GM12878 (cell line): ENCODE data around the gene UNC13D. TPM values are rescaled to one million over a fixed set of nuclear protein-coding genes. Genes with fewer than 3 reads are reported as not detected.

Source experiments
- ATAC-seq: fragments of 200-7000 bp; cut with Tn5 transposase; 3 replicates; pipeline ENCODE4 v1.9.1; 2020; ENCODE audit warnings: mild to moderate bottlenecking, moderate library complexity
- BruUV-seq: library from RNA; stranded (reverse); fragments of 400-500 nt; replicated peaks from 2 replicates; lab custom pipeline; 2021; lab: Mats Ljungman, UMichigan
- CTCF ChIA-PET: fragments of 300-600 bp; sonication (Branson Sonifier 250); formaldehyde crosslinking; extraction: SDS; loops from one replicate; lab custom pipeline; 2021; ENCODE audit warnings: inconsistent platforms; lab: Yijun Ruan, JAX
- POLR2A ChIA-PET: fragments of 350-600 bp; formaldehyde crosslinking; extraction: SDS; loops from one replicate; lab custom pipeline; 2021; ENCODE audit warnings: inconsistent platforms; lab: Charles Lee
- RAD21 ChIA-PET: fragments of 300-600 bp; sonication (Branson Sonifier 250); formaldehyde crosslinking; loops from one replicate; lab custom pipeline; 2023; ENCODE audit warnings: antibody characterized with exemption; ENCODE audit not compliant: unreplicated experiment; lab: Charles Lee
- SMC1A ChIA-PET: fragments of 300-600 bp; sonication (Branson Sonifier 250); formaldehyde crosslinking; loops from one replicate; lab custom pipeline; 2023; ENCODE audit not compliant: unreplicated experiment, uncharacterized antibody; lab: Charles Lee
- DNase-seq: peaks from one replicate; pipeline ENCODE4 v3.0.0-alpha.2; 2011; ENCODE audit warnings: low read depth, low spot score
- FAIRE-seq: peaks from 3 replicates; lab custom pipeline; 2011; peaks lifted over from hg19 to GRCh38; lab: Jason Lieb, UNC
- H2AFZ ChIP-seq: 2 replicates; pipeline ENCODE4 v1.6.0; 2011; ENCODE audit warnings: low read depth, low read length, control low read depth; ENCODE audit not compliant: control insufficient read depth
- H3K27ac ChIP-seq: 2 replicates; pipeline ENCODE4 v1.5.1; 2011; ENCODE audit warnings: control low read depth; ENCODE audit not compliant: control insufficient read depth, insufficient read depth
- H3K27me3 ChIP-seq, 2 experiments: replicated peaks in 1 of 2; 2 replicates each; pipeline versions ENCODE4 v1.6.0 to v1.6.1; 2011; ENCODE audit warnings: low read length in 1 of 2; ENCODE audit not compliant: control insufficient read depth in 2 of 2, insufficient read depth in 2 of 2
- H3K36me3 ChIP-seq, 2 experiments: 2 replicates each; pipeline ENCODE4 v1.5.1; 2011; ENCODE audit warnings: low read length in 1 of 2; ENCODE audit not compliant: control insufficient read depth in 2 of 2, insufficient read depth in 2 of 2
- H3K4me1 ChIP-seq: 2 replicates; pipeline ENCODE4 v1.6.1; 2011; ENCODE audit warnings: mild to moderate bottlenecking, low read length, moderate library complexity, mixed read lengths; ENCODE audit not compliant: control insufficient read depth, insufficient read depth
- H3K4me2 ChIP-seq: 2 replicates; pipeline ENCODE4 v1.6.0; 2011; ENCODE audit warnings: control low read depth; ENCODE audit not compliant: control insufficient read depth, insufficient read depth
- H3K4me3 ChIP-seq: fragments of 200-600 bp; sonication (generic); 2 replicates; pipeline ENCODE4 v1.5.1; 2016
- H3K79me2 ChIP-seq: 2 replicates; pipeline ENCODE4 v1.6.0; 2011; ENCODE audit warnings: low read length; ENCODE audit not compliant: control insufficient read depth, insufficient read depth
- H3K9ac ChIP-seq: 2 replicates; pipeline ENCODE4 v1.8.0; 2011; ENCODE audit warnings: low read length, control low read depth, mixed read lengths; ENCODE audit not compliant: control insufficient read depth, insufficient read depth
- H3K9me3 ChIP-seq: replicated peaks from 3 replicates; pipeline ENCODE4 v1.5.1; 2011; ENCODE audit warnings: mild to moderate bottlenecking, low read length; ENCODE audit not compliant: control insufficient read depth, insufficient read depth
- H4K20me1 ChIP-seq: 2 replicates; pipeline ENCODE4 v1.6.0; 2011; ENCODE audit not compliant: control insufficient read depth, insufficient read depth
- CREM ChIP-seq: IDR thresholded peaks from 2 replicates; pipeline ENCODE4 v1.6.1; 2014; ENCODE audit warnings: antibody characterized with exemption, low read depth
- E4F1 ChIP-seq: fragments of 450-650 bp; IDR thresholded peaks from 2 replicates; pipeline ENCODE4 v1.6.1; 2018; ENCODE audit warnings: borderline replicate concordance, mild to moderate bottlenecking; ENCODE audit not compliant: partially characterized antibody
- POLR2A ChIP-seq: IDR thresholded peaks from 2 replicates; pipeline ENCODE4 v1.6.1; 2011; ENCODE audit warnings: low read depth, mild to moderate bottlenecking, low read length
- RAD21 ChIP-seq: IDR thresholded peaks from 2 replicates; pipeline ENCODE4 v1.6.1; 2011; ENCODE audit warnings: mild to moderate bottlenecking, low read depth, low read length, moderate library complexity; ENCODE audit not compliant: insufficient read depth
- ZNF687 ChIP-seq: fragments of 450-650 bp; IDR thresholded peaks from 2 replicates; pipeline ENCODE4 v1.6.1; 2017; ENCODE audit warnings: mild to moderate bottlenecking, moderate library complexity
- WGBS: methylation state at CpG from one replicate; pipeline ENCODE4 v1.1.6; 2016; ENCODE audit warnings: low lambda C conversion rate; ENCODE audit not compliant: insufficient replicate concordance, insufficient coverage; ENCODE audit errors: missing lambda C conversion rate; 5-methylcytosine and 5-hydroxymethylcytosine counted together
- in situ Hi-C: fragments of 300-500 bp; cut with MboI; formaldehyde crosslinking; loops from 9 replicates; pipeline ENCODE4 v1.14.3; 2018; ENCODE audit warnings: mixed read lengths
- intact Hi-C: fragments of 100-400 bp; cut with micrococcal nuclease; formaldehyde crosslinking; loops from one replicate; pipeline ENCODE4 v1.14.2; 2022; ENCODE audit not compliant: unreplicated experiment
- polyA plus RNA-seq, 11 experiments: library from polyadenylated mRNA; depleted of rRNA in 4 of 11; unstranded in 6 of 11; stranded (reverse) in 5 of 11; fragments of >200 nt; fragmentation: Nextera tagmentation in 4 of 11; fragmentation: Illumina TruSeq in 1 of 11; extraction: Ambion mirVana in 4 of 11; extraction: Trizol in 1 of 11; gene quantifications; 1 replicate in 1 of 11; 2 replicates in 10 of 11; pipeline versions ENCODE4 v1.2.1 to v1.2.3, GENCODE V29; 2011 to 2016; ENCODE audit warnings: inconsistent platforms in 2 of 11, missing spikeins in 2 of 11, low read depth in 1 of 11
- total RNA-seq, 4 experiments: library from RNA; depleted of rRNA in 3 of 4; stranded (reverse); fragments of >200 nt in 3 of 4; fragmentation: Illumina TruSeq in 1 of 4; extraction: Trizol in 1 of 4; gene quantifications; 2 replicates each; pipeline versions ENCODE4 v1.2.1 to v1.2.3, GENCODE V29; 2013 to 2021

The UNC13D gene
- total and polyA plus RNA-seq, 10 of the 15 experiments (the other 5 are each of a cell fraction or from before 2014, with no cell fraction given), result 0.32 to 63.9 (median 25.2) TPM

- Histone ChIP-seq H3K79me2 (peaks cover 12% of the 10 kb centered on the region), H3K4me1 (peaks cover 20% of the 10 kb centered on the region), H3K4me3 (no peak overlapping the region), H4K20me1 (no peaks in the 10 kb centered on the region), H3K27me3 (no peaks in the 10 kb centered on the region), H3K9me3 (no peaks in the 10 kb centered on the region), H3K36me3 (peaks cover 3 to 9% of the 10 kb centered on the region in 2 experiments), H3K4me2 (no peak overlapping the region), H3K9ac (no peak overlapping the region), H3K27ac (no peak overlapping the region), H2AFZ (no peak overlapping the region)
- ATAC-seq, result no peak
- RAD21 ChIA-PET, result interaction anchor here (1.0 to 1.6 kb wide), 3 partner anchors 20 to 96 kb away, joined by 3 read pairs; no protein-coding TSS in a partner anchor
- in situ Hi-C loops (no loop called here), intact Hi-C loops (no loop called here)
- BruUV-seq, result no TSS peak
- DNase-seq, result no peak
- SMC1A ChIA-PET, result interaction anchor here (0.9 kb wide), 1 partner anchor 41 kb away, joined by 3 read pairs; no protein-coding TSS in a partner anchor
- FAIRE-seq, result no peak
- POLR2A ChIA-PET, result interaction anchor here (0.6 to 1.0 kb wide), 2 partner anchors 9 to 65 kb away, joined by 4 to 5 read pairs; partner anchors contain the start of gene UNK
- TF ChIP-seq POLR2A, result 0 out of 2 replicates have a peak, but pooled peaks have one; percentile 28
- TF ChIP-seq CREM, result no peak
- no peak for TF ChIP-seq RAD21
- WGBS, result 83% methylated on average over 9 of the region's 9 CpGs
- CTCF ChIA-PET, result interaction anchor here (0.5 to 8.7 kb wide), 13 partner anchors 9 to 97 kb away, joined by 3 to 117 read pairs (median 4); partner anchors contain the start of genes TRIM47, TRIM65 and WBP2
These were observed 5.5 kb upstream of the UNC13D start for GRCh38 chr17:75849724-75850123.

- H3K4me3 ChIP-seq, result no peak overlapping the region
- ChIA-PET CTCF (interaction anchor here (0.5 to 8.7 kb wide), 12 partner anchors 9 to 96 kb away, joined by 3 to 117 read pairs (median 4); partner anchors contain the start of genes TRIM47, TRIM65 and WBP2), POLR2A (interaction anchor here (1.4 kb wide), 1 partner anchor 73 kb away, joined by 3 read pairs; no protein-coding TSS in a partner anchor), RAD21 (interaction anchor here (1.0 kb wide), 1 partner anchor 19 kb away, joined by 3 read pairs; no protein-coding TSS in a partner anchor), SMC1A (interaction anchor here (0.9 to 1.5 kb wide), 2 partner anchors 41 to 85 kb away, joined by 3 read pairs; no protein-coding TSS in a partner anchor)
- FAIRE-seq (no peak), DNase-seq (no peak), ATAC-seq (no peak)
- H3K9me3 ChIP-seq, result no peaks in the 10 kb centered on the region
- intact Hi-C loops, result no loop called here
- H3K27ac ChIP-seq, result no peak overlapping the region
- BruUV-seq, result no TSS peak
- in situ Hi-C loops, result no loop called here
- H3K9ac ChIP-seq, result no peak overlapping the region
- peaks cover 18% of the 10 kb centered on the region for H3K4me1 ChIP-seq
- WGBS, result 91% methylated on average over 11 of the region's 11 CpGs
- TF ChIP-seq ZNF687, result no peak
- no peak for TF ChIP-seq E4F1
- H3K4me2 ChIP-seq, result no peak overlapping the region
- H3K79me2 ChIP-seq, result peaks cover 9% of the 10 kb centered on the region
- peaks cover 3 to 9% of the 10 kb centered on the region in 2 experiments for H3K36me3 ChIP-seq
- no peaks in the 10 kb centered on the region for H4K20me1 ChIP-seq
- no peak overlapping the region for H2AFZ ChIP-seq
- H3K27me3 ChIP-seq, result no peaks in the 10 kb centered on the region
These were observed 5.1 kb upstream of the UNC13D start for GRCh38 chr17:75849279-75849646.
